B cell (primary cell): ENCODE results near the gene VTI1A. TPM values are rescaled to one million over a fixed set of nuclear protein-coding genes. Genes with fewer than 3 reads are reported as not detected.

ENCODE experiments used
- ATAC-seq: fragments of 200-7000 bp; cut with Tn5 transposase; one replicate; pipeline ENCODE4 v1.10.0; 2021; ENCODE audit warnings: low read depth, mild to moderate bottlenecking, moderate number of reproducible peaks, moderate library complexity
- CTCF ChIA-PET: fragments of 350-600 bp; sonication (Branson Sonifier 250); formaldehyde crosslinking; loops from one replicate; lab custom pipeline; 2021; ENCODE audit warnings: antibody characterized with exemption, inconsistent platforms; lab: Charles Lee
- POLR2A ChIA-PET: fragments of 350-600 bp; sonication (Branson Sonifier 250); formaldehyde crosslinking; loops from one replicate; lab custom pipeline; 2021; ENCODE audit warnings: antibody characterized with exemption; lab: Charles Lee
- DNase-seq: peaks from one replicate; pipeline ENCODE4 v3.0.0; 2013
- H2AFZ ChIP-seq: 2 replicates; pipeline ENCODE4 v1.6.1; 2012; ENCODE audit warnings: mild to moderate bottlenecking, low read depth, low read length; ENCODE audit not compliant: insufficient read depth, poor library complexity, severe bottlenecking
- H3K27ac ChIP-seq, 2 donors: 1 replicate in 1 of 2; 2 replicates in 1 of 2; pipeline ENCODE4 v1.5.1; 2012 to 2013; ENCODE audit warnings: low read length in 2 of 2, mild to moderate bottlenecking in 2 of 2, moderate library complexity in 1 of 2
- H3K27me3 ChIP-seq, 4 experiments: fragments of 200-600 bp in 1 of 4; sonication (generic) in 1 of 4; replicated peaks in 1 of 4; 1 replicate in 2 of 4; 2 replicates in 2 of 4; pipeline versions ENCODE4 v1.6.1 to v1.7.0; 2013 to 2016; ENCODE audit warnings: low read length in 3 of 4, mild to moderate bottlenecking in 2 of 4, mixed read lengths in 1 of 4, moderate library complexity in 1 of 4; ENCODE audit not compliant: insufficient read depth in 4 of 4, control insufficient read depth in 3 of 4; ENCODE audit errors: control extremely low read depth in 1 of 4
- H3K36me3 ChIP-seq, 2 experiments: replicated peaks in 1 of 2; 1 replicate in 1 of 2; 2 replicates in 1 of 2; pipeline versions ENCODE4 v1.6.1 to v1.7.1; 2013; ENCODE audit warnings: low read length in 1 of 2; ENCODE audit not compliant: insufficient read depth in 2 of 2, control insufficient read depth in 1 of 2; ENCODE audit errors: control extremely low read depth in 1 of 2, extremely low read depth in 1 of 2
- H3K4me1 ChIP-seq, 2 donors: fragments of 200-600 bp in 1 of 2; sonication (generic) in 1 of 2; 1 replicate in 1 of 2; 2 replicates in 1 of 2; pipeline versions ENCODE4 v1.5.1 to v1.6.1; 2013 to 2017; ENCODE audit warnings: low read length in 2 of 2; ENCODE audit not compliant: control insufficient read depth in 2 of 2, insufficient read depth in 2 of 2
- H3K4me2 ChIP-seq: replicated peaks from 2 replicates; pipeline ENCODE3; 2012; ENCODE audit warnings: mild to moderate bottlenecking, low read depth, low read length; ENCODE audit not compliant: poor library complexity, severe bottlenecking
- H3K4me3 ChIP-seq, 5 experiments: fragments of 200-600 bp in 1 of 5; sonication (generic) in 1 of 5; 1 replicate in 3 of 5; 2 replicates in 2 of 5; pipeline versions ENCODE4 v1.5.1 to v1.7.0; 2011 to 2016; ENCODE audit warnings: low read length in 4 of 5, mild to moderate bottlenecking in 4 of 5, low read depth in 2 of 5, control low read depth in 1 of 5, moderate library complexity in 1 of 5; ENCODE audit not compliant: insufficient read depth in 1 of 5; ENCODE audit errors: control extremely low read depth in 1 of 5, extremely low read depth in 1 of 5
- H3K79me2 ChIP-seq: fragments of 200-600 bp; sonication (generic); one replicate; pipeline ENCODE4 v1.6.0; 2016; ENCODE audit warnings: low read length; ENCODE audit not compliant: control insufficient read depth, insufficient read depth
- H3K9ac ChIP-seq: fragments of 200-600 bp; sonication (generic); 2 replicates; pipeline ENCODE4 v1.6.1; 2017; ENCODE audit warnings: mild to moderate bottlenecking, low read length, moderate library complexity
- H3K9me3 ChIP-seq, 3 donors: one replicate each; pipeline versions ENCODE4 v1.6.1 to v1.7.1; 2013; ENCODE audit warnings: low read length in 2 of 3; ENCODE audit not compliant: control insufficient read depth in 2 of 3, insufficient read depth in 1 of 3; ENCODE audit errors: control extremely low read depth in 1 of 3
- H4K20me1 ChIP-seq: 2 replicates; pipeline ENCODE4 v1.6.0; 2012; ENCODE audit warnings: mild to moderate bottlenecking, low read length; ENCODE audit not compliant: insufficient read depth, control insufficient read depth, poor library complexity, severe bottlenecking
- H3K27ac Mint-ChIP-seq: one replicate; pipeline ENCODE4 v1.8.0; 2021; ENCODE audit warnings: mixed read lengths
- H3K27me3 Mint-ChIP-seq: one replicate; pipeline ENCODE4 v1.8.0; 2021; ENCODE audit warnings: mixed read lengths
- H3K4me1 Mint-ChIP-seq: one replicate; pipeline ENCODE4 v1.8.0; 2021; ENCODE audit warnings: mixed read lengths
- H3K4me3 Mint-ChIP-seq: one replicate; pipeline ENCODE4 v1.8.0; 2021; ENCODE audit warnings: mixed read lengths
- H3K9me3 Mint-ChIP-seq: one replicate; pipeline ENCODE4 v1.8.0; 2022; ENCODE audit warnings: mixed read lengths; ENCODE audit not compliant: insufficient read depth
- EZH2 ChIP-seq: IDR thresholded peaks from 2 replicates; pipeline ENCODE4 v1.6.1; 2012; ENCODE audit warnings: borderline replicate concordance, low read depth, mild to moderate bottlenecking, moderate library complexity, low read length; ENCODE audit not compliant: insufficient read depth, poor library complexity, severe bottlenecking
- WGBS: methylation state at CpG from one replicate; pipeline ENCODE4 v1.1.5; 2013; ENCODE audit warnings: missing lambda C conversion rate; ENCODE audit not compliant: insufficient coverage; 5-methylcytosine and 5-hydroxymethylcytosine counted together
- intact Hi-C: fragments of 100-400 bp; cut with micrococcal nuclease; formaldehyde crosslinking; loops from one replicate; pipeline ENCODE4 v1.10.0; 2022
- polyA plus RNA-seq: library from polyadenylated mRNA; depleted of rRNA; stranded (reverse); fragments of >200 nt; gene quantifications from 2 replicates; pipeline ENCODE4 v1.2.3, GENCODE V29; 2012
- total RNA-seq, 2 donors: library from RNA; stranded (reverse); fragments of 120-200 nt in 1 of 2; gene quantifications; 1 replicate in 1 of 2; 2 replicates in 1 of 2; pipeline versions ENCODE4 v1.2.3 to v1.2.4, GENCODE V29; 2013 to 2022
- TF ChIP-seq, protein P1 (sequence below): fragments of 200-600 bp; IDR thresholded peaks from one replicate; pipeline ENCODE4 v1.8.0; 2022; ENCODE audit warnings: antibody characterized with exemption, mild to moderate bottlenecking

VTI1A gene
- total and polyA plus RNA-seq, 2 donors (not counting 1 experiment from before 2014, with no cell fraction given): 20.0 to 84.1 TPM

- H3K79me2 ChIP-seq: no peaks in the 10 kb centered on the region
- 100% methylated on average over 2 of the region's 6 CpGs for WGBS
These were observed 303.6 kb downstream of the VTI1A start for GRCh38 chr10:112750427-112751167.

GRCh38 chr10:112751651-112752050 is 304.6 kb downstream of the VTI1A start:
- no peak overlapping the region for H3K4me2 ChIP-seq
- ChIA-PET CTCF (interaction anchor here (1.2 kb wide), 1 partner anchor 11 kb away, joined by 3 read pairs; no protein-coding TSS in a partner anchor), POLR2A (no interaction called here)
- TF ChIP-seq, protein P1, sequence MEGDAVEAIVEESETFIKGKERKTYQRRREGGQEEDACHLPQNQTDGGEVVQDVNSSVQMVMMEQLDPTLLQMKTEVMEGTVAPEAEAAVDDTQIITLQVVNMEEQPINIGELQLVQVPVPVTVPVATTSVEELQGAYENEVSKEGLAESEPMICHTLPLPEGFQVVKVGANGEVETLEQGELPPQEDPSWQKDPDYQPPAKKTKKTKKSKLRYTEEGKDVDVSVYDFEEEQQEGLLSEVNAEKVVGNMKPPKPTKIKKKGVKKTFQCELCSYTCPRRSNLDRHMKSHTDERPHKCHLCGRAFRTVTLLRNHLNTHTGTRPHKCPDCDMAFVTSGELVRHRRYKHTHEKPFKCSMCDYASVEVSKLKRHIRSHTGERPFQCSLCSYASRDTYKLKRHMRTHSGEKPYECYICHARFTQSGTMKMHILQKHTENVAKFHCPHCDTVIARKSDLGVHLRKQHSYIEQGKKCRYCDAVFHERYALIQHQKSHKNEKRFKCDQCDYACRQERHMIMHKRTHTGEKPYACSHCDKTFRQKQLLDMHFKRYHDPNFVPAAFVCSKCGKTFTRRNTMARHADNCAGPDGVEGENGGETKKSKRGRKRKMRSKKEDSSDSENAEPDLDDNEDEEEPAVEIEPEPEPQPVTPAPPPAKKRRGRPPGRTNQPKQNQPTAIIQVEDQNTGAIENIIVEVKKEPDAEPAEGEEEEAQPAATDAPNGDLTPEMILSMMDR: no peak
- TF ChIP-seq EZH2: no peak
- Mint-ChIP-seq H3K27me3 (no peaks in the 10 kb centered on the region), H3K9me3 (no peaks in the 10 kb centered on the region), H3K27ac (no peak overlapping the region), H3K4me3 (no peak overlapping the region), H3K4me1 (no peaks in the 10 kb centered on the region)
- intact Hi-C loops: no loop called here
- no peaks in the 10 kb centered on the region for H4K20me1 ChIP-seq
- no peak overlapping the region for H2AFZ ChIP-seq
- H3K36me3 ChIP-seq: no peaks in the 10 kb centered on the region
- H3K79me2 ChIP-seq: no peaks in the 10 kb centered on the region
- H3K9ac ChIP-seq: no peak overlapping the region
- WGBS: no CpG with 5 or more reads among the region's 3 CpGs
- no peak for ATAC-seq
- no peak overlapping the region for H3K27ac ChIP-seq
- no peaks in the 10 kb centered on the region for H3K9me3 ChIP-seq
- no peak overlapping the region for H3K4me3 ChIP-seq
- H3K27me3 ChIP-seq: no peaks in the 10 kb centered on the region
- H3K4me1 ChIP-seq: no peaks in the 10 kb centered on the region
- no peak for DNase-seq

More at GRCh38 chr10:112750427-112751167, 303.6 kb downstream of the VTI1A start:
- POLR2A ChIA-PET: no interaction called here
- no peaks in the 10 kb centered on the region for H3K4me1 ChIP-seq
- no peak overlapping the region for H3K4me3 ChIP-seq
- TF ChIP-seq EZH2: no peak
- TF ChIP-seq, protein P1: no peak
- Mint-ChIP-seq H3K9me3 (no peaks in the 10 kb centered on the region), H3K4me3 (no peak overlapping the region), H3K4me1 (no peaks in the 10 kb centered on the region), H3K27me3 (no peaks in the 10 kb centered on the region), H3K27ac (no peak overlapping the region)
- no peak overlapping the region for H2AFZ ChIP-seq
- DNase-seq: no peak
- H3K9me3 ChIP-seq: no peaks in the 10 kb centered on the region
- no peak overlapping the region for H3K4me2 ChIP-seq
- ATAC-seq: no peak
- H3K9ac ChIP-seq: no peak overlapping the region
- intact Hi-C loops: no loop called here
- peaks cover 0 to 4% of the 10 kb centered on the region in 2 experiments for H3K36me3 ChIP-seq
- CTCF ChIA-PET: no interaction called here
- H3K27ac ChIP-seq: no peak overlapping the region
- H3K27me3 ChIP-seq: no peaks in the 10 kb centered on the region
- H4K20me1 ChIP-seq: no peaks in the 10 kb centered on the region
